ENCODE measurements around the gene ZYG11A.

The ZYG11A gene

DNA sequence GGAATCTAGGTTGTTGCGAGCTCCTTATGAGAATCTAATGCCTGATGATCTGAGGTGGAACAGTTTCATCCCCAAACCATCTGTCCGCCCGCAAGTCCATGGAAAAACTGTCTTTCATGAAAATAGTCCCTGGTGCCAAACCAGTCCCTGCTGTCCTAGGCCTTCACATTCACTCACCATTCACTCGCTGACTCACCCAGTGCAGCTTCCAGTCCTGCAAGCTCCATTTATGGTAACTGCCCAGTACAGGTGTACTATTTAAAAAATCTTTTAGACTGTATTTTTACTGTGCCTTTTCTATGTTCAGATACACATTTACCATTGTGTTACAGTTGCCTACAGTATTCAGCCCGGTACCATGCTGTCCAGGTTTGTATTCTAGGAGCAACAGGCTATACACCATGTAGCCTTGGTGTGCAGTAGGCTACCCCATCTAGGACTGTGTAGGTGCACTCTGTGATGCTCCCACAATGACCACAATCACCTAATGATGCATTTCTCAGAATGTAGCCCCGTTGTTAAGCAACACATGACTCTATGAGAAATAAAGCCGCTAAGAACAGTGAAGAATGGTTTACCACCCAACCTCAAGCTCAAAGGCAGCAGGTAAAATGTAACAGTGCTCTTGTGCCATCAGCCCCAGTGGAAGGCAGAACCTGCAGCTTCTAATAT lies 76.6 kb downstream of the ZYG11A start:
- no peak for DNase-seq

GRCh38 chr1:52919723-52920483 lies 77.3 kb downstream of the ZYG11A start:
- no peak for DNase-seq

DNA sequence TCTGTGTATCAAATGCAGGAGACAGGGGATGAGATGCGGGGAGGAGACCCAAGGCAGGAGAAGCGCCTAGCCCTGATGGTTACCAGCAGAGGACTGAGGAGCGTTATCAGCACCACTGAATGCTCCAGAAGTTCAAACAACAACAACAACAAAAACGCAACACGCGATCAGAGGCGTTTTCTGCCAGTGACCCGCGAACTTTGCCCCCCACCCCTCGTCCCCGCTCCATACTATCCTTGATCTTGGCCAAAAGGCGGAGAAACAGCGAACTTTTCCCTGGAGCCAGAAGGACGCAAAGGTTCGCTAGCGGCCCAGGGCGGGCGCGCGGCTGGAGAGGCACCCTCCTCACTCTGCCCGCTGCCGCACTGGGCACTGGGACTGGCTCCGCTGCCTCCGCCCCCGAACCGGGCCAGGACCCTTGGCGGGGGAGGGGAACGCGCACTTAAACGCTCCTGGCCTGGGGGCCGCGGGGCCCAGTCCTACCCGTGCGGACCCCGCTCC lies 78.3 kb downstream of the ZYG11A start:
- no peak for DNase-seq

DNA sequence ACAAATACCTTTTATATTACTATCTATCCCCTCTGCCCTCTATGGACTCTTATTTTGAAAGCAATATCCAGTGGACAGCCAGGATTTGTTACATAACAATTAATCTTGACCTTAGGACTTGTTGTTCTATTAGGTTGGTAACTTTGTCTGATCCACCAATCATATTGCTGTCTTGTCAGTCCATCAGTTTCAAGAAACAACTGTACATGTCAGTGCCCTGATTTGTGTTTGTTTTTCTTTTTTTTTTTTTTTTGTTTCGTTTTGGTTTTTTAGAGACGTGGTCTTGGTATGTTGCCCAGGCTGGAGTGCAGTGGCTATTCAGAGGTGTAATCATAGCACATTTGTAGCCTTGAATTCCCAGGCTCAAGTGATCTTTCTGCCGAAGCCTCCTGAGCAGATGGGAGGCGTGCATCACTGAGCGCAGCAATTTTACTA lies 83.0 kb downstream of the ZYG11A start:
- DNase-seq, result no peak

DNA sequence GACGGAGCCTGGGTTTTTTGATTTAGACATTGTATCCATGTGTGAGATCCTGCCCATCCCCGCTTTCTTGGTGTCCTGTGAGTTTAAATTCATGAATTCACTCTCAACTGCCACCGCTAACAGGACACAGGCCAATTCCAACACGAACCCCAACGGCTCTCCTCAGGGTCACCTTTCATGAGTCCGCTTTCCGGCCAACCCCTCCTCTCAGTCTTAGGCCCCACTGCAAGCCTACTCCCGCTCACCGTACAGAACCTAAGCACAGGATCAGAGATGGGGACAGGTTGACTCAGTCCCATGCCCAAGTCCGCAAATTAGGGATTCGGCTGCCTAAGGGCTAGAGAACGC lies 84.3 kb downstream of the ZYG11A start:
- no peak for DNase-seq

DNA sequence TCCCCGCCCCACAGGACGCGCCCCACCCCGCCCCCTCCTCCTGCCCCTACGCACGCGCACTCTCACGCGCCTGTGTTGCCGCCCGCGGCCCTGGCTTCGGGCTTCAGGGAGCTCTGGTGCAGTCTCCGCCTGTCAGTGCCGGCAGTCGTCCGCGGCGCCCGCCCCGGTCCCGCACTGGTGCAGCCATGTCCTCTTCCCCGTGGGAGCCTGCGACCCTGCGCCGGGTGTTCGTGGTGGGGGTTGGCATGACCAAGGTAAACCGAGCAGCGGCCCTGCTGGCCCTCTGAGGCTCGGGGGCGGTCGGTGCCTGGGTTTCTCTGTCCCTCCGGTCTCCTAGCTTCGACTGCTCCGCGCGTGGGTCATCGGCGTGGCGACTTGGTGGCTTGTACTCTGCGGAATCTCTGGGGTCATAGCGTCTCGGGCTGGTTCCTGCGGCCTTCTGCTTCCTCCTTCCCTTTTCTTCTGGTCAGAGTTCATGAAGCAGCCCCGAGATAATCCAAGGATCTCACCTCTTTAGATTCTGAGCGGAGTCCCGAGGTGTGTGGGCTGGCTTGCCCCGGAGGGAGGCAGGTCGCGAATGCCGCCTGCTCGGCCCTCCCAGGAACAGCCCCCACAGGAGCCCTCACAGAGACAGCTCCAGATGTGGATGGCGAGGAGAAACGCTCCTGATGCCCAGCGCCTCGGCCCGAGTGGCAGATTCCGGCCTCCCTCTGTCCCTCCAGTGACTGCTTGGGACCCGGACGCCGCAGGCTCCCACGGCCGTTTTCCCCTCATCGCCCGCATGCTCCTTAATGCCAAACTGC lies 84.9 kb downstream of the ZYG11A start, which contains the start of gene SCP2:
SCP2 (plus strand) TSS at position 65 of the 803 bp plus-strand sequence; CDS start at position 186, 121 bp downstream.
- DNase-seq, result no peak

- no peak for DNase-seq
Measured at GRCh38 chr1:52928015-52928404, 85.5 kb downstream of the ZYG11A start.

GRCh38 chr1:52929019-52929418 lies 86.5 kb downstream of the ZYG11A start:
- no peak for DNase-seq

- DNase-seq, result no peak
Measured at GRCh38 chr1:52937433-52938182, 95.0 kb downstream of the ZYG11A start.

GRCh38 chr1:52938183-52938451 lies 95.6 kb downstream of the ZYG11A start:
- no peak for DNase-seq

DNA sequence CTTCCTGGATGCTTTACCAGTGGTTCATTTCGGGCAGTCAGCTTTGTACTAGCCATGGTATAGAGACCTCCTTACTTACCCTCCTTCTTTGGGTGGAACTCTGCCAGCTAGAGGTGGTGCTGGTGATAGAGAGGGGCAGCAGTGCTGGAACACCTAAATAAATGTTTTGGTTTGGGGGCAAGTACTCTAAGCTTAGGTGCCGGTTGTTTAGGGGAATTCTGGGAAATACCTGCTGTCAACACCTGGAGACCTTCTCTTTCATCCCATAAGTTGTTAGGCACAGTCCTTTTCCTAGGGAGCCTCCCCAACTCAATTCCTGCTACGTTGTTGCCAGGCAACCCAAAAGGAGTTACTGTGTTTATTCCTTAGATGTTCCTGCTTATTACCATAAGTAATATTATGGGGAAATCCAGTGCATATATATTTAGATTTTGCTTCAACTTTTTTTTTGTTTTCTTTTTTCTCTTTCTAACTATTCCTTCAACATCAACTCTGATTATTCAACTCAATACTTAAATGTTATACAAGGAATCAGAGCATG lies 101.4 kb downstream of the ZYG11A start:
- DNase-seq, result no peak

DNA sequence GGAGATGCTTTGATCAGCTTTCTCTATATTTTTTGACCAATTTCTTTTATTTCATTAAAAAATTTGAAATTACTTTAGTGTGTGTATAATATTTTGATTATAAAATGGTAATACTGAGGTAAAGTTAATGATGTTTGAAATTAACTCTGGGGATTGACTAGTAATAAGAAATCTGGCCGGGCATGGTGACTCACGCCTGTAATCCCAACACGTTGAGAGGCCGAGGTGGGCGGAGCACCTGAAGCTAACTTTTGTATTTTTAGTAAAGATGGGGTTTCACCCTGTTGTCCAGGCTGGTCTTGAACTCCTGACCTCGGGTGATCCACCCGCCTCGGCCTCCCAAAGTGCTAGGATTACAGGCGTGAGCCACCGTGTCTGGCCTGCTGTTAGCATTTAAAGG lies 102.0 kb downstream of the ZYG11A start:
- no peak for DNase-seq

Data from NCI-H1436 treated with DMSO at 0.1 percent for 48 hours (cell line).